SIG-M5 treated with dmso at 0.1 percent for 504 hours (cell line): ENCODE data around the gene NPBWR2.

Experiments used
- DNase-seq: peaks from one replicate; lab custom pipeline; 2025; ENCODE audit not compliant: unreplicated experiment; lab: John Stamatoyannopoulos, UW

The NPBWR2 gene

GRCh38 chr20:64062276-64062595, 45.1 kb downstream of the NPBWR2 start:
- DNase-seq = no peak

- no peak for DNase-seq
These were observed 48.8 kb downstream of the NPBWR2 start for GRCh38 chr20:64058536-64058935.

GRCh38 chr20:64057628-64058498, 49.5 kb downstream of the NPBWR2 start:
- peak; percentile 64 for DNase-seq

GRCh38 chr20:64056889-64057627, 50.3 kb downstream of the NPBWR2 start:
- no peak for DNase-seq

- no peak for DNase-seq
These were observed 50.8 kb downstream of the NPBWR2 start for GRCh38 chr20:64056639-64056888.

GRCh38 chr20:64055893-64056638, 51.3 kb downstream of the NPBWR2 start:
- no peak for DNase-seq

GRCh38 chr20:64055396-64055892, 51.9 kb downstream of the NPBWR2 start:
- DNase-seq = no peak

GRCh38 chr20:64053841-64054661, 53.3 kb downstream of the NPBWR2 start:
- peak; percentile 36 for DNase-seq
